Upper lobe of left lung (tissue), 4 donors: Measurements from ENCODE around the gene ITCH.

ENCODE experiments used
- CTCF ChIP-seq, 6 experiments: fragments of 450-650 bp in 4 of 6; fragments of 200-600 bp in 2 of 6; sonication (generic) in 2 of 6; IDR thresholded peaks; one replicate each; pipeline ENCODE4 v1.5.1; 2016 to 2019; ENCODE audit warnings: antibody characterized with exemption in 6 of 6
- POLR2A ChIP-seq, 4 donors: fragments of 450-650 bp; IDR thresholded peaks; one replicate each; pipeline ENCODE4 v1.5.1; 2016 to 2017; ENCODE audit warnings: antibody characterized with exemption in 4 of 4, mild to moderate bottlenecking in 2 of 4

- no peak for TF ChIP-seq CTCF (IDR thresholded peaks at IDR 0.05)
- no peak for TF ChIP-seq POLR2A (IDR thresholded peaks at IDR 0.05)
Measured at GRCh38 chr20:34560614-34561013, 197.5 kb downstream of the ITCH start.
